ENCODE measurements around the gene TDRD6.

Gene TDRD6

DNA sequence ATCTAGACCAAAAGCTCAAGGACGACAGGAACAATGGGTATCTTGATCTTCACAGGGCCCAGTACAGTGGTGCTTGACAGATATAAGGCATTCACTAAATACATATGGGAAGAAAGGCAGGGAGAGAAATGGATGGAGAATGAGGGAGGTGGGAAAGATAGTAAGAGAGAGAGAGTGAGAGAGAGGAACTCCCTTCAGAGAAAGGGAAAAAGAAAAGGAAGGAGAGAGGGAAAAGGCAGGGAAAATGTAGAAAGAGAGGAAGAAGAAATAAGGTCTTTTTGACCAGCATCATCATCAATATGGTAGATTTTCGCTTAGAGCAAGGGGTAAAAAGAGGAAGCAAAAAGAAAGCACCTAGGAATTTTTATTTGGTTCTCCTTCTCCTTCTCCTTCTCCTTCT, 58.3 kb downstream of the TDRD6 start:
- Histone ChIP-seq H4K20me1 (ENCODE audit: insufficient read depth, low read length) (no peaks in the 10 kb centered on the region), H3K9me3 (ENCODE audit: insufficient read depth, low read length) (no peaks in the 10 kb centered on the region), H2AFZ (ENCODE audit: low read depth, low read length) (no peak overlapping the region), H3K4me1 (ENCODE audit: low read length) (no peaks in the 10 kb centered on the region), H3K9ac (ENCODE audit: low read length) (no peak overlapping the region), H3K79me2 (ENCODE audit: low read length) (no peaks in the 10 kb centered on the region), H3K27ac (ENCODE audit: low read length) (no peak overlapping the region), H3K27me3 (ENCODE audit: low read depth, low read length) (no peaks in the 10 kb centered on the region), H3K36me3 (replicated peaks; ENCODE audit: low read depth, low read length) (no peaks in the 10 kb centered on the region), H3K4me3 (ENCODE audit: low read length) (no peak overlapping the region), H3K4me2 (ENCODE audit: low read length) (no peak overlapping the region)
- TF ChIP-seq, protein P1, sequence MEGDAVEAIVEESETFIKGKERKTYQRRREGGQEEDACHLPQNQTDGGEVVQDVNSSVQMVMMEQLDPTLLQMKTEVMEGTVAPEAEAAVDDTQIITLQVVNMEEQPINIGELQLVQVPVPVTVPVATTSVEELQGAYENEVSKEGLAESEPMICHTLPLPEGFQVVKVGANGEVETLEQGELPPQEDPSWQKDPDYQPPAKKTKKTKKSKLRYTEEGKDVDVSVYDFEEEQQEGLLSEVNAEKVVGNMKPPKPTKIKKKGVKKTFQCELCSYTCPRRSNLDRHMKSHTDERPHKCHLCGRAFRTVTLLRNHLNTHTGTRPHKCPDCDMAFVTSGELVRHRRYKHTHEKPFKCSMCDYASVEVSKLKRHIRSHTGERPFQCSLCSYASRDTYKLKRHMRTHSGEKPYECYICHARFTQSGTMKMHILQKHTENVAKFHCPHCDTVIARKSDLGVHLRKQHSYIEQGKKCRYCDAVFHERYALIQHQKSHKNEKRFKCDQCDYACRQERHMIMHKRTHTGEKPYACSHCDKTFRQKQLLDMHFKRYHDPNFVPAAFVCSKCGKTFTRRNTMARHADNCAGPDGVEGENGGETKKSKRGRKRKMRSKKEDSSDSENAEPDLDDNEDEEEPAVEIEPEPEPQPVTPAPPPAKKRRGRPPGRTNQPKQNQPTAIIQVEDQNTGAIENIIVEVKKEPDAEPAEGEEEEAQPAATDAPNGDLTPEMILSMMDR (IDR thresholded peaks at IDR 0.05; ENCODE audit: low read depth, low read length) = no peak
- TF ChIP-seq EZH2phosphoT487 (IDR thresholded peaks at IDR 0.05; ENCODE audit: low read depth) = no peak

DNA sequence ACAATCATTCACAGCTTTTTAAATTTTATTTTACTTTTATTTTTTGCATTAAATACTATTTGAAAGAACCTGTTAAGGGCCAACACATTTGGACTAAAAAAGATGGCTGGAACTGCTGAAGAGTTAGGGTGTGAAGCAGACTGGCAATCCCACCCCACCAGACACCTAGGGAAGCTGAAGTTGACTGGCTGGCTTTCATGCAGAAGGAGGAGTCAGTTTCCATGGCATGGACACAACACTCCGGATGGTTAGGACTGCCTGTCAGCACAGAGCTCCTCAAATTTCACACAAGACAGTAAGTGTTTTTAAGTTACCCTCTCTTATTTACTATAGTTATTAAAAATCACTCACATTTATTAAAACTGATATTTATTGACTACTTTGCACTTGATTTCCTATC, 59.0 kb downstream of the TDRD6 start, which contains the start of gene ANKRD66:
Gene ANKRD66 (plus strand): TSS at position 238 of the 400 bp plus-strand sequence. CDS start 5,016 bp downstream, outside the sequence.
- no peak within 1 kb of the TSS for H3K9ac ChIP-seq (ENCODE audit: low read length)
- no peak within 1 kb of the TSS for H3K27ac ChIP-seq (ENCODE audit: low read length)
- no peak within 1 kb of the TSS for H3K4me3 ChIP-seq (ENCODE audit: low read length)
- no peaks in the 10 kb centered on the region for H3K79me2 ChIP-seq (ENCODE audit: low read length)
- no peaks in the 10 kb centered on the region for H4K20me1 ChIP-seq (ENCODE audit: insufficient read depth, low read length)
- no peaks in the 10 kb centered on the region for H3K9me3 ChIP-seq (ENCODE audit: insufficient read depth, low read length)
- TF ChIP-seq, protein P1 (IDR thresholded peaks at IDR 0.05; ENCODE audit: low read depth, low read length) = no peak
- TF ChIP-seq EZH2phosphoT487 (IDR thresholded peaks at IDR 0.05; ENCODE audit: low read depth) = no peak
- H3K36me3 ChIP-seq (replicated peaks; ENCODE audit: low read depth, low read length) = no peaks in the 10 kb centered on the region
- no peak within 1 kb of the TSS for H3K4me2 ChIP-seq (ENCODE audit: low read length)
- no peaks in the 10 kb centered on the region for H3K4me1 ChIP-seq (ENCODE audit: low read length)
- no peaks in the 10 kb centered on the region for H3K27me3 ChIP-seq (ENCODE audit: low read depth, low read length)
- no peak within 1 kb of the TSS for H2AFZ ChIP-seq (ENCODE audit: low read depth, low read length)

DNA sequence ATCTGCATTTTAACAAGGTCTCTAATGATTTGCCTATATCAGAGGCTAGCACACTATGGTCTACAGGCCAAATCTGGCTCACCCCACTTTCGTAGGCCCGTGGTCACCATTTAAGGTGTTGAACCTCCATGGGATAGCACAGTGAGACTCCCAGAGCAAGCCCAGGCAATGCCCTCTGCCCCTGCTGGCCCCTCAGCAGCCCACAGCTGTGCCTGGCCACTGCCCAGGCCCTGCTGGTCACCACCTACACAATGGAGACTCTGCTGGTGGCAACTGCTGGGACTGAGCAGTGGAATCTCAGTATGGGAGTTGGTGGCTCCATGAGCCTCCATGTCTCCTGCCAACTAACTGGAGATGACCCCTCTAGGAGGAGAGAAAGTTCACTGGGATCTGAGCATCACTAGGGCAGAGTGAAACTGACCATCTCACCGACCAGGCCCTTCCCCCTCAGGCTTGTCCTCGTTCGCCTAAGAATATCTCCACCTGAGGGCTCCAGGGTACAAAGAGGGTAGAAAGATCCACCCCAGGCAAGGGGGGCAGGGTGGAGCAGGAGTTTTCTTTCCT, 61.3 kb downstream of the TDRD6 start:
- Histone ChIP-seq H4K20me1 (ENCODE audit: insufficient read depth, low read length) (no peaks in the 10 kb centered on the region), H2AFZ (ENCODE audit: low read depth, low read length) (no peak overlapping the region), H3K79me2 (ENCODE audit: low read length) (no peaks in the 10 kb centered on the region), H3K27ac (ENCODE audit: low read length) (no peak overlapping the region), H3K36me3 (replicated peaks; ENCODE audit: low read depth, low read length) (no peaks in the 10 kb centered on the region), H3K4me3 (ENCODE audit: low read length) (no peak overlapping the region), H3K4me2 (ENCODE audit: low read length) (no peak overlapping the region), H3K27me3 (ENCODE audit: low read depth, low read length) (no peaks in the 10 kb centered on the region), H3K9ac (ENCODE audit: low read length) (no peak overlapping the region), H3K4me1 (ENCODE audit: low read length) (no peaks in the 10 kb centered on the region), H3K9me3 (ENCODE audit: insufficient read depth, low read length) (no peaks in the 10 kb centered on the region)
- TF ChIP-seq, protein P1 (IDR thresholded peaks at IDR 0.05; ENCODE audit: low read depth, low read length) = no peak
- TF ChIP-seq EZH2phosphoT487 (IDR thresholded peaks at IDR 0.05; ENCODE audit: low read depth) = no peak

DNA sequence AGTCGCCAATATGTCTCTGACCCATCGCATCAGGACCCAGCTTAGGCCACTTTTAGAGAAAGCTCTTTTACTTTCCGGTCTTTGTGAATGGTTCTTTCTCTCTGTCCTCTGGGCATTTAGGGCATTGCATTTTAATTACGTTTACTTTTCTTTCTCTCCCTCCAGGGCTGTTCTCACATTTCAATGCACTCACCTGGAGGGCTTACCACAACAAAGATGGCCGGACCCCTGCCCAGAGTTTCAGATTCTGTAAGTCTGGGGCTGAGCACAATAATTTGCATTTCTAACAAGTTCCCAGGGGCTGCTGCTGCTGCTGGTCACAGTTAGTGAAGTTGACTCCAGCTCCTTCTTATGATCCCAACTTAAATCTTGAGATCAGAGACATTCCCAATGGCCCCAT, 62.0 kb downstream of the TDRD6 start:
- Histone ChIP-seq H3K27ac (ENCODE audit: low read length) (no peak overlapping the region), H3K4me1 (ENCODE audit: low read length) (no peaks in the 10 kb centered on the region), H4K20me1 (ENCODE audit: insufficient read depth, low read length) (no peaks in the 10 kb centered on the region), H3K4me2 (ENCODE audit: low read length) (no peak overlapping the region), H3K9ac (ENCODE audit: low read length) (no peak overlapping the region), H3K79me2 (ENCODE audit: low read length) (no peaks in the 10 kb centered on the region), H2AFZ (ENCODE audit: low read depth, low read length) (no peak overlapping the region), H3K27me3 (ENCODE audit: low read depth, low read length) (no peaks in the 10 kb centered on the region), H3K36me3 (replicated peaks; ENCODE audit: low read depth, low read length) (no peaks in the 10 kb centered on the region), H3K9me3 (ENCODE audit: insufficient read depth, low read length) (no peaks in the 10 kb centered on the region), H3K4me3 (ENCODE audit: low read length) (no peak overlapping the region)
- TF ChIP-seq EZH2phosphoT487 (IDR thresholded peaks at IDR 0.05; ENCODE audit: low read depth) = no peak
- TF ChIP-seq, protein P1 (IDR thresholded peaks at IDR 0.05; ENCODE audit: low read depth, low read length) = no peak
